SU-DHL-6 (cell line): Measurements from ENCODE around the gene SLC17A7.

Experiments used
- H2AFZ ChIP-seq: fragments of 200-600 bp; sonication (generic); 2 replicates; pipeline ENCODE4 v1.6.1; 2014; ENCODE audit warnings: low read depth, mild to moderate bottlenecking, moderate library complexity, mixed read lengths, antibody characterized with exemption, low read length; ENCODE audit not compliant: severe bottlenecking
- H3F3A ChIP-seq: fragments of 200-600 bp; shearing (Covaris generic); 2 replicates; pipeline ENCODE4 v1.6.0; 2016; ENCODE audit warnings: antibody characterized with exemption, mild to moderate bottlenecking; ENCODE audit not compliant: insufficient read depth
- H3K27ac ChIP-seq: fragments of 200-600 bp; sonication (generic); 2 replicates; pipeline ENCODE4 v1.5.1; 2016; ENCODE audit warnings: low read depth, mild to moderate bottlenecking, low read length, moderate library complexity, mixed read lengths
- H3K27me3 ChIP-seq: fragments of 200-600 bp; sonication (generic), shearing (Covaris generic); 2 replicates; pipeline ENCODE4 v1.6.0; 2014; ENCODE audit warnings: mild to moderate bottlenecking, low read length
- H3K36me3 ChIP-seq: fragments of 200-600 bp; sonication (generic); 2 replicates; pipeline ENCODE4 v1.6.1; 2014; ENCODE audit warnings: mild to moderate bottlenecking, low read length, mixed read lengths
- H3K4me2 ChIP-seq: fragments of 300-600, 200-600 bp; shearing (Covaris generic), sonication (generic); 2 replicates; pipeline ENCODE4 v1.6.0; 2014; ENCODE audit warnings: low read length, low read depth, mild to moderate bottlenecking; ENCODE audit not compliant: poor library complexity, severe bottlenecking
- H3K4me3 ChIP-seq: fragments of 200-600 bp; sonication (generic); 2 replicates; pipeline ENCODE4 v1.5.1; 2014; ENCODE audit warnings: antibody characterized with exemption, low read length, mild to moderate bottlenecking, mixed read lengths; ENCODE audit not compliant: insufficient read depth, poor library complexity, severe bottlenecking
- H3K79me2 ChIP-seq: fragments of 200-600 bp; sonication (generic); 2 replicates; pipeline ENCODE4 v1.6.1; 2014; ENCODE audit warnings: mild to moderate bottlenecking, low read length, moderate library complexity; ENCODE audit not compliant: insufficient read depth
- H3K9ac ChIP-seq: fragments of 200-600 bp; sonication (generic); 2 replicates; pipeline ENCODE4 v1.7.0; 2014; ENCODE audit warnings: mild to moderate bottlenecking, low read length
- H3K9me2 ChIP-seq: fragments of 200-600 bp; sonication (generic); replicated peaks from 2 replicates; pipeline ENCODE4 v1.6.1; 2014; ENCODE audit warnings: low read length; ENCODE audit not compliant: insufficient read depth
- H3K9me3 ChIP-seq: fragments of 200-600 bp; sonication (generic); 2 replicates; pipeline ENCODE4 v1.6.1; 2014; ENCODE audit warnings: low read length, mixed read lengths; ENCODE audit not compliant: insufficient read depth
- H4K20me1 ChIP-seq: fragments of 200-600 bp; sonication (generic); 2 replicates; pipeline ENCODE4 v1.6.1; 2014; ENCODE audit warnings: low read depth, mild to moderate bottlenecking, antibody characterized with exemption, low read length, moderate library complexity, mixed read lengths
- EZH2phosphoT487 ChIP-seq: fragments of 200-600 bp; sonication (generic), shearing (Covaris generic); conservative IDR thresholded peaks from 2 replicates; pipeline ENCODE4 v1.6.1; 2018; ENCODE audit warnings: mild to moderate bottlenecking, antibody characterized with exemption, low read length, moderate library complexity, mixed read lengths
- TF ChIP-seq, protein P1 (sequence below): fragments of 200-600 bp; sonication (generic); IDR thresholded peaks from one replicate; pipeline ENCODE4 v1.5.1; 2017; ENCODE audit warnings: antibody characterized with exemption, mild to moderate bottlenecking, low read length, moderate library complexity; ENCODE audit not compliant: insufficient read depth, poor library complexity, severe bottlenecking

Gene SLC17A7

DNA sequence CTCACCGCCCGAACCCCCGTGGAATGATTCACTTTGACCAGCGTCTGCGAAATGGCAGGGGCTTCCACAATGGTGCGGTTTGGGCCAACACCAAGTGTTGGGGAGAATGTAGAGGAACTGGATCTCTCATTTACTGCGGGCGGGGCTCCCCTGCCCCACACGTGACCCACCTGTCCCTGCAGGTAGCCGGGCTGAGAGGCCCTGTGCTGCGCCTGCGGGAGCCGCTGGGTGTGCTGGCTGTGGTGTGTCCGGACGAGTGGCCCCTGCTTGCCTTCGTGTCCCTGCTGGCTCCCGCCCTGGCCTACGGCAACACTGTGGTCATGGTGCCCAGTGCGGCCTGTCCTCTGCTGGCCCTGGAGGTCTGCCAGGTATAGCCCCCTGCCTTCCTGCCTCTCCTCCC lies 26.9 kb upstream of the SLC17A7 start:
- Histone ChIP-seq H3F3A (peaks cover 13% of the 10 kb centered on the region; the same call in 1 of the 2 replicates), H3K27ac (no peak overlapping the region), H2AFZ (no peak overlapping the region), H3K4me3 (no peak overlapping the region), H3K9me3 (no peaks in the 10 kb centered on the region), H3K36me3 (no peaks in the 10 kb centered on the region), H3K9ac (no peak overlapping the region), H4K20me1 (no peaks in the 10 kb centered on the region), H3K79me2 (no peaks in the 10 kb centered on the region), H3K4me2 (no peak overlapping the region), H3K27me3 (no peaks in the 10 kb centered on the region), H3K9me2 (no peaks in the 10 kb centered on the region)
- no peak for TF ChIP-seq EZH2phosphoT487
- TF ChIP-seq, protein P1, sequence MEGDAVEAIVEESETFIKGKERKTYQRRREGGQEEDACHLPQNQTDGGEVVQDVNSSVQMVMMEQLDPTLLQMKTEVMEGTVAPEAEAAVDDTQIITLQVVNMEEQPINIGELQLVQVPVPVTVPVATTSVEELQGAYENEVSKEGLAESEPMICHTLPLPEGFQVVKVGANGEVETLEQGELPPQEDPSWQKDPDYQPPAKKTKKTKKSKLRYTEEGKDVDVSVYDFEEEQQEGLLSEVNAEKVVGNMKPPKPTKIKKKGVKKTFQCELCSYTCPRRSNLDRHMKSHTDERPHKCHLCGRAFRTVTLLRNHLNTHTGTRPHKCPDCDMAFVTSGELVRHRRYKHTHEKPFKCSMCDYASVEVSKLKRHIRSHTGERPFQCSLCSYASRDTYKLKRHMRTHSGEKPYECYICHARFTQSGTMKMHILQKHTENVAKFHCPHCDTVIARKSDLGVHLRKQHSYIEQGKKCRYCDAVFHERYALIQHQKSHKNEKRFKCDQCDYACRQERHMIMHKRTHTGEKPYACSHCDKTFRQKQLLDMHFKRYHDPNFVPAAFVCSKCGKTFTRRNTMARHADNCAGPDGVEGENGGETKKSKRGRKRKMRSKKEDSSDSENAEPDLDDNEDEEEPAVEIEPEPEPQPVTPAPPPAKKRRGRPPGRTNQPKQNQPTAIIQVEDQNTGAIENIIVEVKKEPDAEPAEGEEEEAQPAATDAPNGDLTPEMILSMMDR: no peak

DNA sequence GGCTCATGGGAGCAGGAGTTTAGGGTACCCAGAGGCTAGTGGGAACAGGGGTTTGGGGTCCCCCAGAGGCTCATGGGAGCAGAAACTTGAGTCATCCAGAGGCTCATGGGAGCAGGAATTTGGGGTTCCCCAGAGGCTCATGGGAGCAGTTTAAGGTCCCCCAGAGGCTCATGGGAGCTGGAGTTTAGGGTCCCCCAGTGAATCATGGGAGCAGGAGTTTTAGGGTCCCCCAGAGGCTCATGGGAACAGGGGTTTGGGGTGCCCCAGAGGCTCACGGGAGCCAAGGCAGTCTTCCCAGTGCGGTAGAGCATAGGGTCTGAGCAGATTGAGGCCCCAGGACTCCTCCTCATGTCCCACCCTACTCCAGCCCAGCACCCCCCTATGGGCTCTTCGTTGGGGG lies 24.0 kb upstream of the SLC17A7 start:
- H3K9me2 ChIP-seq: no peaks in the 10 kb centered on the region
- H3F3A ChIP-seq: peaks cover 7% of the 10 kb centered on the region; the same call in 1 of the 2 replicates
- no peaks in the 10 kb centered on the region for H3K79me2 ChIP-seq
- H3K27ac ChIP-seq: no peak overlapping the region
- H2AFZ ChIP-seq: no peak overlapping the region
- no peak overlapping the region for H3K9ac ChIP-seq
- no peak overlapping the region for H3K4me3 ChIP-seq
- H3K27me3 ChIP-seq: no peaks in the 10 kb centered on the region
- TF ChIP-seq, protein P1: no peak
- no peak for TF ChIP-seq EZH2phosphoT487
- H3K4me2 ChIP-seq: no peak overlapping the region
- no peaks in the 10 kb centered on the region for H3K36me3 ChIP-seq
- H3K9me3 ChIP-seq: no peaks in the 10 kb centered on the region
- no peaks in the 10 kb centered on the region for H4K20me1 ChIP-seq

DNA sequence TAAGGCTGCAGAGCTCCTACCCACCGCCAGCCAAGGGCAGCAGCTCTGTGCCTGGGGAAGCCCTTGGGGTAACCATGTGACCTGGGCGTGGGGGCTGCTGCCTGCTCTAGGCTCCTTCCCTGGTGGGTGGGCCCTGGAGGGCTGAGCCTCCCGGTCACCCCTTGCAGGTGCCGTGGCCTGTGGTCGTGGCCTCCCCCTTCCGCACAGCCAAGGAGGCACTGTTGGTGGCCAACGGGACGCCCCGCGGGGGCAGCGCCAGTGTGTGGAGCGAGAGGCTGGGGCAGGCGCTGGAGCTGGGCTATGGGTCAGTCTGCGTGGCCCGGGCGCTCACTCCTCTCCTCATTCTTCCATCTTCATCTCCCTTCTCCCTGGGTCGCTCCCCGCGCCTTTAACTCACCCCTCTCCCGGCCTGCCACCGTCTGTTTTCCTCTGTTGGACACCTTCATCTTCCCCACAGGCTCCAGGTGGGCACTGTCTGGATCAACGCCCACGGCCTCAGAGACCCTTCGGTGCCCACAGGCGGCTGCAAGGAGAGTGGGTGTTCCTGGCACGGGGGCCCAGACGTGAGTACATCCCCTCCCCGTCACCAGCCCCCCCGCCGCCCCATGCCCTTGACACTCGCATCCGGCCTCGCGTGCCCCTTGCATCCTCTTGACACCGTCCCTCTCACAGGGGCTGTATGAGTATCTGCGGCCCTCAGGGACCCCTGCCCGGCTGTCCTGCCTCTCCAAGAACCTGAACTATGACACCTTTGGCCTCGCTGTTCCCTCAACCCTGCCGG lies 22.8 kb upstream of the SLC17A7 start:
- no peak overlapping the region for H3K4me2 ChIP-seq
- H3K9ac ChIP-seq: no peak overlapping the region
- H3F3A ChIP-seq: no peaks in the 10 kb centered on the region
- no peaks in the 10 kb centered on the region for H3K79me2 ChIP-seq
- no peak for TF ChIP-seq EZH2phosphoT487
- TF ChIP-seq, protein P1: no peak
- no peaks in the 10 kb centered on the region for H3K9me3 ChIP-seq
- no peak overlapping the region for H3K27ac ChIP-seq
- H3K9me2 ChIP-seq: no peaks in the 10 kb centered on the region
- no peaks in the 10 kb centered on the region for H3K36me3 ChIP-seq
- H4K20me1 ChIP-seq: no peaks in the 10 kb centered on the region
- no peak overlapping the region for H3K4me3 ChIP-seq
- no peaks in the 10 kb centered on the region for H3K27me3 ChIP-seq
- no peak overlapping the region for H2AFZ ChIP-seq
